Activated CD4-positive, alpha-beta T cell treated with anti-CD3 and anti-CD28 coated beads, Interleukin-2, amount 50 U/mL, for 48 hours (primary cell): ENCODE data around the gene GSDMA.
"Not testable (repeated sequence)": the region's sequence is repeated elsewhere in the genome, so short reads cannot be mapped to it uniquely, and the experiment has no call there.

Source experiments
- DNase-seq, 2 experiments: peaks; one replicate each; pipeline ENCODE4 v3.0.0-alpha.2; 2020

GSDMA gene

GRCh38 chr17:39999067-39999466, 36.3 kb downstream of the GSDMA start:
- DNase-seq = no peak

GRCh38 chr17:40000161-40000560, 37.4 kb downstream of the GSDMA start:
- no peak for DNase-seq

GRCh38 chr17:40001335-40001734, 38.5 kb downstream of the GSDMA start:
- DNase-seq = not testable (repeated sequence)

GRCh38 chr17:40004072-40004471, 41.3 kb downstream of the GSDMA start:
- DNase-seq = no peak

- DNase-seq = no peak
These were observed 41.9 kb downstream of the GSDMA start for GRCh38 chr17:40004712-40005111.

GRCh38 chr17:40005520-40005919, 42.7 kb downstream of the GSDMA start:
- DNase-seq = no peak

- not testable (repeated sequence) for DNase-seq
These were observed 48.2 kb downstream of the GSDMA start for GRCh38 chr17:40010946-40011500.

GRCh38 chr17:40012017-40012647, 49.3 kb downstream of the GSDMA start:
- not testable (repeated sequence) for DNase-seq

- no peak for DNase-seq
These were observed 51.7 kb downstream of the GSDMA start for GRCh38 chr17:40014375-40014980.

GRCh38 chr17:40015005-40015997, 52.5 kb downstream of the GSDMA start, which contains the start of gene CSF3:
CSF3 (plus strand) TSS chr17:40015440; CDS start chr17:40015475, 35 bp downstream.
- no peak for DNase-seq

GRCh38 chr17:40015998-40016985, 53.5 kb downstream of the GSDMA start:
- DNase-seq = no peak

- no peak for DNase-seq
These were observed 54.7 kb downstream of the GSDMA start for GRCh38 chr17:40017422-40018080.

- DNase-seq = no peak
These were observed 55.7 kb downstream of the GSDMA start for GRCh38 chr17:40018211-40019121.

GRCh38 chr17:40019140-40019991, 56.6 kb downstream of the GSDMA start:
- DNase-seq = no peak

- no peak for DNase-seq
These were observed 57.3 kb downstream of the GSDMA start for GRCh38 chr17:40020146-40020545.

- no peak for DNase-seq
These were observed 58.7 kb downstream of the GSDMA start for GRCh38 chr17:40021451-40021971.

GRCh38 chr17:40022497-40022896, 59.7 kb downstream of the GSDMA start:
- no peak for DNase-seq

GRCh38 chr17:40022961-40023541, 60.2 kb downstream of the GSDMA start:
- no peak for DNase-seq
